Right lobe of liver (tissue), 6 donors: Measurements from ENCODE around the gene CCT6A. TPM values are rescaled to one million over a fixed set of nuclear protein-coding genes. Genes with fewer than 3 reads are reported as not detected.

Source experiments
- ATAC-seq, 4 donors: fragments of 200-7000 bp; cut with Tn5 transposase; one replicate each; pipeline ENCODE4 v1.9.1; 2020; ENCODE audit warnings: mild to moderate bottlenecking in 4 of 4, moderate library complexity in 4 of 4
- DNase-seq, 3 donors: peaks; one replicate each; pipeline ENCODE4 v3.0.0-alpha.2; 2020
- H3K27ac ChIP-seq, 3 donors: fragments of 200-600 bp; one replicate each; pipeline ENCODE4 v1.8.0; 2022
- H3K27me3 ChIP-seq, 2 donors: fragments of 200-600 bp; one replicate each; pipeline ENCODE4 v1.8.0; 2022
- H3K36me3 ChIP-seq, 4 donors: fragments of 200-600 bp; sonication (generic) in 1 of 4; one replicate each; pipeline versions ENCODE4 v1.5.1 to v1.8.0; 2017 to 2022; ENCODE audit warnings: control low read depth in 1 of 4
- H3K4me1 ChIP-seq, 4 donors: fragments of 200-600 bp; sonication (generic) in 1 of 4; one replicate each; pipeline versions ENCODE4 v1.5.1 to v1.8.0; 2017 to 2022; ENCODE audit warnings: control low read depth in 1 of 4
- H3K4me3 ChIP-seq, 3 donors: fragments of 200-600 bp; one replicate each; pipeline ENCODE4 v1.8.0; 2022
- H3K9me3 ChIP-seq, 4 donors: fragments of 200-600 bp; sonication (generic) in 1 of 4; one replicate each; pipeline versions ENCODE4 v1.5.1 to v1.8.0; 2017 to 2022; ENCODE audit warnings: control low read depth in 1 of 4
- CTCF ChIP-seq, 4 donors: fragments of 200-600 bp in 3 of 4; fragments of 450-650 bp in 1 of 4; IDR thresholded peaks; one replicate each; pipeline versions ENCODE4 v1.5.1 to v1.8.0; 2016 to 2022; ENCODE audit warnings: antibody characterized with exemption in 4 of 4, mild to moderate bottlenecking in 2 of 4
- POLR2A ChIP-seq: fragments of 450-650 bp; IDR thresholded peaks from one replicate; pipeline ENCODE4 v1.6.1; 2017; ENCODE audit warnings: antibody characterized with exemption, mild to moderate bottlenecking
- WGBS: methylation state at CpG from one replicate; pipeline ENCODE4 v1.1.6; 2018; ENCODE audit warnings: low coverage, low lambda C conversion rate; ENCODE audit not compliant: insufficient coverage; ENCODE audit errors: missing lambda C conversion rate; 5-methylcytosine and 5-hydroxymethylcytosine counted together
- intact Hi-C, 2 donors: fragments of 100-400 bp; cut with DNase I; formaldehyde crosslinking; loops; one replicate each; pipeline versions ENCODE4 v1.11.2 to v1.14.1; 2022
- long read RNA-seq: library from polyadenylated mRNA; unstranded; transcript quantifications from one replicate; pipeline ENCODE4 v2.0.0, GENCODE V29; 2019
- total RNA-seq, 6 experiments: library from RNA; depleted of rRNA in 2 of 6; stranded (reverse); fragments of >200 nt in 2 of 6; fragmentation: NEBNext Ultra II Directional in 3 of 6; extraction: Animal tissue kit (Norgen Biotek cat#: 25700) in 3 of 6; gene quantifications; one replicate each; pipeline versions ENCODE4 v1.1.0 to v1.2.4, GENCODE V29; 2016 to 2023
- donor health status: DM: no; HTN: yes; CAD: no.
- donor health status: DM: no; HTN: no; CAD: no.
- donor health status: DM: no; HTN: no; CAD: no.
- donor health status: DM: no; HTN: yes; CAD: no.
- donor health status: DM: no; HTN: yes; CAD: no.

CCT6A gene
- 10 to 100 TPM; 24.5 to 88.7 (median 45.6) TPM for total RNA-seq
- long read RNA-seq, transcript CCT6A-201 (14 exons, 2,719 nt), result major isoform, 25 of 42 reads
- long read RNA-seq, partial matches to known transcripts, result 16 of 42 reads
- long read RNA-seq, other reads (novel, unspliced or antisense), result 1 of 42 reads

GRCh38 chr7:56051339-56052191, at the start of gene CCT6A, which contains the start of gene PSPH:
Gene CCT6A, plus strand, starts transcription at chr7:56051765. Its CDS starts 84 bp downstream, at chr7:56051849.
Gene PSPH, minus strand, starts transcription at chr7:56051444. Its CDS starts 30,232 bp downstream, at chr7:56021212.
- TF ChIP-seq CTCF (IDR thresholded peaks at IDR 0.05), result no peak
- TF ChIP-seq POLR2A, result peak; percentile 91
- intact Hi-C loops, result no loop called here
- WGBS, result 0% methylated on average over 15 of the region's 97 CpGs
- Histone ChIP-seq H3K4me1 (peaks cover 0 to 41% (median 12%) of the 10 kb centered on the region in 4 donors), H3K9me3 (no peaks in the 10 kb centered on the region), H3K27me3 (no peaks in the 10 kb centered on the region), H3K27ac (peak within 1 kb of the TSS; percentile 82 to 91 (median 89)), H3K36me3 (peaks cover 0 to 32% (median 17%) of the 10 kb centered on the region in 4 donors), H3K4me3 (peak within 1 kb of the TSS; percentile 82 to 92 (median 91))
- ATAC-seq (peak; percentile 92 to 98 (median 96)), DNase-seq (peak; percentile 99)

- H3K4me1 ChIP-seq, result peaks cover 0 to 14% (median 0%) of the 10 kb centered on the region in 4 donors
- WGBS, result 73% methylated on average over 3 of the region's 4 CpGs
- DNase-seq (no peak), ATAC-seq (no peak)
- no peak overlapping the region for H3K27ac ChIP-seq
- H3K9me3 ChIP-seq, result no peaks in the 10 kb centered on the region
- no peaks in the 10 kb centered on the region for H3K36me3 ChIP-seq
- H3K4me3 ChIP-seq, result no peak overlapping the region
- H3K27me3 ChIP-seq, result no peaks in the 10 kb centered on the region
- no peak for TF ChIP-seq POLR2A
- no peak for TF ChIP-seq CTCF (IDR thresholded peaks at IDR 0.05)
- intact Hi-C loops, result loop anchor here in 1 of 2 donors (10.0 kb wide), 1 partner anchor 71 kb away; no protein-coding TSS in a partner anchor
Measured at GRCh38 chr7:56003749-56004148, 47.8 kb upstream of the CCT6A start.

- no peak overlapping the region for H3K4me3 ChIP-seq
- intact Hi-C loops, result loop anchor here (5.0 to 10.0 kb wide), 2 partner anchors 60 to 68 kb away; no protein-coding TSS in a partner anchor
- peak in 1 of 4 donors; percentile 7 for ATAC-seq
- TF ChIP-seq POLR2A (no peak), CTCF (IDR thresholded peaks at IDR 0.05) (no peak)
- H3K27me3 ChIP-seq, result no peaks in the 10 kb centered on the region
- H3K4me1 ChIP-seq, result peaks cover 0 to 3% (median 0%) of the 10 kb centered on the region in 4 donors
- no peaks in the 10 kb centered on the region for H3K9me3 ChIP-seq
- no peak for DNase-seq
- 71% methylated on average over 1 of the region's 4 CpGs for whole genome bisulfite sequencing
- H3K27ac ChIP-seq, result no peak overlapping the region
- peaks cover 0 to under 1% (median 0%) of the 10 kb centered on the region in 4 donors for H3K36me3 ChIP-seq
Measured at GRCh38 chr7:56007167-56007652, 44.4 kb upstream of the CCT6A start.

GRCh38 chr7:56007891-56008290, 43.7 kb upstream of the CCT6A start:
- intact Hi-C loops, result loop anchor here (5.0 to 10.0 kb wide), 2 partner anchors 59 to 67 kb away; no protein-coding TSS in a partner anchor
- no peaks in the 10 kb centered on the region for H3K27me3 ChIP-seq
- TF ChIP-seq CTCF (IDR thresholded peaks at IDR 0.05) (no peak), POLR2A (no peak)
- peaks cover 0 to 3% (median 0%) of the 10 kb centered on the region in 4 donors for H3K4me1 ChIP-seq
- WGBS, result 94% methylated on average over 7 of the region's 9 CpGs
- no peak overlapping the region for H3K27ac ChIP-seq
- no peak overlapping the region for H3K4me3 ChIP-seq
- H3K36me3 ChIP-seq, result peaks cover 0 to 6% (median 0%) of the 10 kb centered on the region in 4 donors
- DNase-seq, result no peak
- ATAC-seq, result no peak
- no peaks in the 10 kb centered on the region for H3K9me3 ChIP-seq
